ENCODE data around the gene VEPH1. TPM values are rescaled to one million over a fixed set of nuclear protein-coding genes. Genes with fewer than 3 reads are reported as not detected.

VEPH1 gene
- total and polyA plus RNA-seq, 2 donors (not counting 1 experiment from before 2014, with no cell fraction given), result not detected

GRCh38 chr3:157311633-157312375 lies 191.4 kb downstream of the VEPH1 start:
- no CpG with 5 or more reads among the region's 2 CpGs for WGBS (ENCODE audit: insufficient coverage)
- Histone ChIP-seq H3K27ac (ENCODE audit: low read length in 2 of 2) (no peak overlapping the region), H3K4me2 (replicated peaks; ENCODE audit: low read depth, low read length, poor library complexity, severe bottlenecking) (no peak overlapping the region), H3K36me3 (replicated peaks in 1 of 2; ENCODE audit: control extremely low read depth in 1 of 2, control insufficient read depth in 1 of 2, extremely low read depth in 1 of 2, insufficient read depth in 2 of 2, low read length in 1 of 2) (no peaks in the 10 kb centered on the region), H3K9me3 (ENCODE audit: control extremely low read depth in 1 of 3, control insufficient read depth in 2 of 3, insufficient read depth in 1 of 3, low read length in 2 of 3) (no peaks in the 10 kb centered on the region), H3K9ac (ENCODE audit: low read length) (no peak overlapping the region), H4K20me1 (ENCODE audit: control insufficient read depth, insufficient read depth, low read length, poor library complexity, severe bottlenecking) (no peaks in the 10 kb centered on the region), H3K4me1 (ENCODE audit: control insufficient read depth in 2 of 2, insufficient read depth in 2 of 2, low read length in 2 of 2) (no peaks in the 10 kb centered on the region), H3K4me3 (ENCODE audit: control extremely low read depth in 1 of 5, extremely low read depth in 1 of 5, insufficient read depth in 1 of 5, low read depth in 2 of 5, low read length in 4 of 5) (no peak overlapping the region), H3K27me3 (replicated peaks in 1 of 4; ENCODE audit: control extremely low read depth in 1 of 4, control insufficient read depth in 3 of 4, insufficient read depth in 4 of 4, low read length in 3 of 4) (no peaks in the 10 kb centered on the region), H3K79me2 (ENCODE audit: control insufficient read depth, insufficient read depth, low read length) (no peaks in the 10 kb centered on the region), H2AFZ (ENCODE audit: insufficient read depth, low read depth, low read length, poor library complexity, severe bottlenecking) (no peak overlapping the region)
- ATAC-seq (ENCODE audit: low read depth) (no peak), DNase-seq (no peak)
- CTCF ChIA-PET, result no interaction called here
- TF ChIP-seq CTCF (IDR thresholded peaks at IDR 0.05), result no peak
- no peak overlapping the region for H3K27ac Mint-ChIP-seq
- no peaks in the 10 kb centered on the region for H3K9me3 Mint-ChIP-seq (ENCODE audit: insufficient read depth)
- POLR2A ChIA-PET, result no interaction called here
- peaks cover 3% of the 10 kb centered on the region for H3K27me3 Mint-ChIP-seq
- intact Hi-C loops (cut with micrococcal nuclease), result no loop called here
- no peak overlapping the region for H3K4me3 Mint-ChIP-seq
- no peaks in the 10 kb centered on the region for H3K4me1 Mint-ChIP-seq

- no peaks in the 10 kb centered on the region for H3K27me3 ChIP-seq (replicated peaks in 1 of 4; ENCODE audit: control extremely low read depth in 1 of 4, control insufficient read depth in 3 of 4, insufficient read depth in 4 of 4, low read length in 3 of 4)
- no peaks in the 10 kb centered on the region for H3K79me2 ChIP-seq (ENCODE audit: control insufficient read depth, insufficient read depth, low read length)
- TF ChIP-seq CTCF (IDR thresholded peaks at IDR 0.05) (no peak), EZH2 (IDR thresholded peaks at IDR 0.05; ENCODE audit: borderline replicate concordance, insufficient read depth, low read depth, low read length, poor library complexity, severe bottlenecking) (no peak)
- H4K20me1 ChIP-seq (ENCODE audit: control insufficient read depth, insufficient read depth, low read length, poor library complexity, severe bottlenecking), result no peaks in the 10 kb centered on the region
- Mint-ChIP-seq H3K27me3 (peaks cover 3% of the 10 kb centered on the region), H3K4me3 (no peak overlapping the region), H3K4me1 (no peaks in the 10 kb centered on the region), H3K27ac (no peak overlapping the region), H3K9me3 (ENCODE audit: insufficient read depth) (no peaks in the 10 kb centered on the region)
- 100% methylated on average over 1 of the region's 6 CpGs for WGBS (ENCODE audit: insufficient coverage)
- H3K4me3 ChIP-seq (ENCODE audit: control extremely low read depth in 1 of 5, extremely low read depth in 1 of 5, insufficient read depth in 1 of 5, low read depth in 2 of 5, low read length in 4 of 5), result no peak overlapping the region
- no peaks in the 10 kb centered on the region for H3K36me3 ChIP-seq (replicated peaks in 1 of 2; ENCODE audit: control extremely low read depth in 1 of 2, control insufficient read depth in 1 of 2, extremely low read depth in 1 of 2, insufficient read depth in 2 of 2, low read length in 1 of 2)
- intact Hi-C loops (cut with micrococcal nuclease), result no loop called here
- H3K27ac ChIP-seq (ENCODE audit: low read length in 2 of 2), result no peak overlapping the region
- DNase-seq (no peak), ATAC-seq (ENCODE audit: low read depth) (no peak)
- no peak overlapping the region for H3K9ac ChIP-seq (ENCODE audit: low read length)
- H3K4me1 ChIP-seq (ENCODE audit: control insufficient read depth in 2 of 2, insufficient read depth in 2 of 2, low read length in 2 of 2), result no peaks in the 10 kb centered on the region
- H3K9me3 ChIP-seq (ENCODE audit: control extremely low read depth in 1 of 3, control insufficient read depth in 2 of 3, insufficient read depth in 1 of 3, low read length in 2 of 3), result no peaks in the 10 kb centered on the region
- POLR2A ChIA-PET, result no interaction called here
- CTCF ChIA-PET, result no interaction called here
- H3K4me2 ChIP-seq (replicated peaks; ENCODE audit: low read depth, low read length, poor library complexity, severe bottlenecking), result no peak overlapping the region
- H2AFZ ChIP-seq (ENCODE audit: insufficient read depth, low read depth, low read length, poor library complexity, severe bottlenecking), result no peak overlapping the region
Measured at GRCh38 chr3:157310329-157311052, 192.7 kb downstream of the VEPH1 start.

Data from B cell (primary cell).